Measurements from ENCODE around the gene SLC25A45.

The SLC25A45 gene

DNA sequence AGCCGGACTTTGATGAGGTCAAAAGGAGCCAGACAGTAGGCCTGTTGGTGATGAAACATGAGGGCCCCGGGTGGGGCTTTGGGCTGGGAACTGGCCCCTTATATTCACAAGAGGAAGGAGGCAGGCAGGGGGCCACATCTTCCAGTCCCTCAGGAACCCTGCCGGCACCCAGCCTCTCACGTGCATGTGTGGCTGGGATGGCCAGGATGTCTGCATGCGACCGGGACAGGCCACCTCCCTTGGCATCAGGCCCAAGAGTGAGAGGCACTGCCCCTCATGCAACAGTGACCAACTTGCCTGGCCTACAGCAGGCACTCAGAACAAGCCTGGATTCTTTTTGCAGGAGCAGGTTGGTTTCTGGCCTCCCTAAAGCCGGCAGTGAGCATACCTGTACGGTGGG lies 5.4 kb downstream of the SLC25A45 start:
- TF ChIP-seq, protein P1, sequence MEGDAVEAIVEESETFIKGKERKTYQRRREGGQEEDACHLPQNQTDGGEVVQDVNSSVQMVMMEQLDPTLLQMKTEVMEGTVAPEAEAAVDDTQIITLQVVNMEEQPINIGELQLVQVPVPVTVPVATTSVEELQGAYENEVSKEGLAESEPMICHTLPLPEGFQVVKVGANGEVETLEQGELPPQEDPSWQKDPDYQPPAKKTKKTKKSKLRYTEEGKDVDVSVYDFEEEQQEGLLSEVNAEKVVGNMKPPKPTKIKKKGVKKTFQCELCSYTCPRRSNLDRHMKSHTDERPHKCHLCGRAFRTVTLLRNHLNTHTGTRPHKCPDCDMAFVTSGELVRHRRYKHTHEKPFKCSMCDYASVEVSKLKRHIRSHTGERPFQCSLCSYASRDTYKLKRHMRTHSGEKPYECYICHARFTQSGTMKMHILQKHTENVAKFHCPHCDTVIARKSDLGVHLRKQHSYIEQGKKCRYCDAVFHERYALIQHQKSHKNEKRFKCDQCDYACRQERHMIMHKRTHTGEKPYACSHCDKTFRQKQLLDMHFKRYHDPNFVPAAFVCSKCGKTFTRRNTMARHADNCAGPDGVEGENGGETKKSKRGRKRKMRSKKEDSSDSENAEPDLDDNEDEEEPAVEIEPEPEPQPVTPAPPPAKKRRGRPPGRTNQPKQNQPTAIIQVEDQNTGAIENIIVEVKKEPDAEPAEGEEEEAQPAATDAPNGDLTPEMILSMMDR (IDR thresholded peaks at IDR 0.05; ENCODE audit: borderline replicate concordance, insufficient read depth, low read depth, low read length) = no peak

DNA sequence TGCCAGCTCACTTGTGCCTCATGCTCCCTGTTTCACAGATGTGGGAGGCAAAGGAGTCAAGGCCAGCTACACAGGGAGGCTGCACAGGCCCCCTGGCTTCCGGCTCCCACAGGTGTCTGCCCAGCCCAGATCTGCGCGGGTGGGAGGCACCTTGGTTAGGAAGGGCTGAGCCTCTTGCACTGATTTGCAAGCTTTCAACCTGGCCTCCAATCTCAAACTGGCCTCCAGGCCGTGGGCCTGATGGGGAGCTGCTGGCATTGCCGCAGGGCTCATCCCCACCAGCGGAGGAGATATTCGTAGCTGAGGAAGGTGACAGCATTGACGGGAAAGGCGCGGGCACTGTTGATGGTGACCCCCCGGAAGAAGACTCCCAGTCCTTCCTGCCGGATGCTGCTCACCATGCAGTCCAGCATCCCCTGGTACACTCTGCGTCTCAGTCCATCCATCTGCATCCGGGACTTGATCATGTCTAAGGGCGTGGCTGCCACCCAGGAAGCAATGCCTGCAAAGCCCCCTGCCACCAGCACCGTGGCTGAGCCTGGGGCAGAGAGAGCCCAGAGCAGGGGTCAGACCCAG lies 6.2 kb downstream of the SLC25A45 start:
- H3K4me3 ChIP-seq (ENCODE audit: low read depth, low read length) = no peak overlapping the region
- TF ChIP-seq, protein P1 (IDR thresholded peaks at IDR 0.05; ENCODE audit: borderline replicate concordance, insufficient read depth, low read depth, low read length) = no peak

More for the DNA sequence above, 5.4 kb downstream of the SLC25A45 start:
- no peak overlapping the region for H3K4me3 ChIP-seq (ENCODE audit: low read depth, low read length)

DNA sequence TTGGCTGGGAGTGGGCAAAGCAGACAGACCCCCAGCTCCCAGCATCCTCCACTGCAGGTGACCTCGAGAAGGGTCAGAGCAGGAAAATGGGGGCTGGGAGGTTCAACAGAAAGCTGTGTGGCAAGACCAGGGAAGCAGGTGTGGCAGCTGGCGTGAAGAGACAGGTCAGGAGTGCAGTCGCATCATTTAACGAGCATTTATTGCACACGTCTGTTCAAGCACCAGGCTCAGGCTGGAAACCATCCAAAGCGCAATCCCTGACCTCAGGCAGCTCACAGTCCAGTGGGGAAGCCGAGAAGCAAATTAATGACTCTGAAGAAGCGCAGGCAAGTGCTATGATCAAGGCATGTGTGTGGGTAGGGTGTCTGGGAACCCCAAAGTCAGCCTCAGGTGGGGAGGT lies 7.4 kb downstream of the SLC25A45 start:
- TF ChIP-seq, protein P1 (IDR thresholded peaks at IDR 0.05; ENCODE audit: borderline replicate concordance, insufficient read depth, low read depth, low read length) = no peak
- H3K4me3 ChIP-seq (ENCODE audit: low read depth, low read length) = no peak overlapping the region

DNA sequence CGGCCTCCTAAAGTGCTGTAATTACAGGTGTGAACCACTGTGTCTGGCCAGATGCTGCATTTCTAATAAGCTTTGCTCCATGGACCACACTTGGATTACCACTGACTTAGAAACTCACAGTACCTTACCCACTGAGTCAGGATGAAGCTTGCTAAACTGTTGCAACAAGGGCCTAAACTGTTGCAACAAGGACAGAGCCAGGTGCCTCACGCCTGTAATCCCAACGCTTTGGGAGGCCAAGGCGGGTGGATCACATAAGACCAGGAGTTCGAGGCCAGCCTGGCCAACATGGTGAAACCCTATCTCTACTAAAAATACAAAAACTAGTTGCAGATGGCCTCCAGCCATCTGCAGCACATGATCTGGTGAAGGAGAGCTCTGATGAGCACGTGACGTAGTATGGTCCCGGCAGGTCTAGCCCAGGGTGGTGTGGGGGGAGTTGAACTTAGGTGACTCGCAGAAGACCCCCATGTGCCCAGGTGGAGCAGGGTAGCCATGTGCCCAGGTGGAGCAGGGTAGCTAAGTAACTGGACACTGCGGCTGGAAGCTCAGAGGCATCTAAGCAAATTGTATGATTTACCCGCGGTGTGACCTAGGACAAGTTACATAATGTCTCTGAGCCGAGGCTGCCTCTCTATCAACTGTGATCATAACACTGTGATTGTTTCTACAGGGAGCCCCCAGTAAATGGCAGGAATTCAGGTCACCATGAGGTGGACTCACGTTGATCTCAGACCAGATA lies 8.4 kb downstream of the SLC25A45 start:
- TF ChIP-seq, protein P1 (IDR thresholded peaks at IDR 0.05; ENCODE audit: borderline replicate concordance, insufficient read depth, low read depth, low read length) = no peak
- no peak overlapping the region for H3K4me3 ChIP-seq (ENCODE audit: low read depth, low read length)

DNA sequence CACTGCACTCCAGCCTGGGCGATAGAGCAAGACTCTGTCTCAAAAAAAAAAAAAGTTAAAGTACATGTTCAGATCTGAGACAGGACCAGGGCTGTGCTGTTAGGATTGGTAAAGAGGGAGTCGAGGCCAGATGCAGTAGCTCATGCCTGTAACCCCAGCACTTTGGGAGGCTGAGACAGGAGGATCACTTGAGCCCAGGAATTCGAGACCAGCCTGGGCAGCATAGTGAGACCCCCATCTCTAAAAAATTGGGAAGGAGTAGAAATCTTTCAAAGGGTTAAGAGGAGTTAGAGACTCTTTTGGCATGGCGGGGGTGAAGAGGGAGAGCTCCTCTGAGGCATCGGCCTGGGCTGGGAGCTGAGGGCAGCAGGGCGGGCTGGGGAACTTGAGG lies 11.8 kb downstream of the SLC25A45 start:
- H3K4me3 ChIP-seq (ENCODE audit: low read depth, low read length) = no peak overlapping the region
- TF ChIP-seq, protein P1 (IDR thresholded peaks at IDR 0.05; ENCODE audit: borderline replicate concordance, insufficient read depth, low read depth, low read length) = no peak

DNA sequence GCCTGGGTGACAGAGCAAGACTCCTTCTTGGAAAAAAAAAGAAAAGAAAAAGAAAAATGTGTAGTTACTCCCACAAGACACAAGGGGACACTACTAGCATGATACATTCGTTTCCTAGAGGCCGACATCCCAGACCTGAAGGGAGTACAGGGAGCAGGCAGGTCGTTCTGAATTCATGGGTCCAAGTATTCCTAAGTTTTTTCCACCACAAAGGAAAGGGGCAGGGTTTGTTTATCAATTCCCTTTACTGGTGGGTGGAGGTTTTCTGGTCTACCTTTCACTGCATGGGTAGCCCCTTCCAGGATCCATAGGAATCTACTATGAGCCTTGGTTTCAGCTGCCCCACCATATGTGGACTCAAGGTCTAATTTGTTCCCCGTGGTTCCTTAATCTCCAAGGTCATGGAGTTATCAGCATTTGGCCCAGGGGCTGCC lies 16.1 kb downstream of the SLC25A45 start:
- no peak overlapping the region for H3K4me3 ChIP-seq (ENCODE audit: low read depth, low read length)
- TF ChIP-seq, protein P1 (IDR thresholded peaks at IDR 0.05; ENCODE audit: borderline replicate concordance, insufficient read depth, low read depth, low read length) = peak; percentile 72

DNA sequence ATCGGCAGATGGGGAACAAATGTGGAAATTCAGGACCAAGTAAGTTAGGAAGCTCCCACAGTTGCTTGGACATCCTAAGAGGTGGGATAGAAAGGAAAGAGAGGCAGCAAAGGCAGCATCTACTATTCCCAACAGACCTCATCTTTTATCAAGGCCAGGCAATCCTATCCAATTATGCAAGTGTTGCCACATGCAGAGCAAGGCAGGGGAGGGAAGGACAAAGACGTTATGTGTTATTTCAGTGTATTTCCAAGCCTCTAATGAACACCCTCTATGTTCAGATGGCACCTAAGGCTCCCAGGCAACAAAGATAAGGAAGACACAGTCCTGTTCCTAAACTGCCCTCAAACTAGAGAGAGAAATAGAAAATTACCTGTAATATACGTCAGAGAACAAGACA lies 18.7 kb downstream of the SLC25A45 start:
- H3K4me3 ChIP-seq (ENCODE audit: low read depth, low read length) = no peak overlapping the region
- TF ChIP-seq, protein P1 (IDR thresholded peaks at IDR 0.05; ENCODE audit: borderline replicate concordance, insufficient read depth, low read depth, low read length) = no peak
